Sigmoid colon (tissue), 7 donors: ENCODE results near the gene MID1. TPM values are rescaled to one million over a fixed set of nuclear protein-coding genes. Genes with fewer than 3 reads are reported as not detected.

ENCODE experiments used
- DNase-seq: peaks from one replicate; pipeline ENCODE4 v3.0.0-alpha.2; 2019
- H3K27ac ChIP-seq, 4 donors: fragments of 200-600 bp; sonication (generic); one replicate each; pipeline ENCODE4 v1.5.1; 2016 to 2019; ENCODE audit warnings: mild to moderate bottlenecking in 1 of 4
- H3K27me3 ChIP-seq, 3 donors: fragments of 200-600 bp; sonication (generic); one replicate each; pipeline ENCODE4 v1.5.1; 2019; ENCODE audit warnings: mild to moderate bottlenecking in 1 of 3
- H3K36me3 ChIP-seq, 4 donors: fragments of 200-600 bp; sonication (generic); one replicate each; pipeline ENCODE4 v1.5.1; 2016 to 2019
- H3K4me1 ChIP-seq, 4 donors: fragments of 200-600 bp; sonication (generic); one replicate each; pipeline ENCODE4 v1.5.1; 2017 to 2019
- H3K4me3 ChIP-seq, 4 donors: fragments of 200-600 bp; sonication (generic); one replicate each; pipeline ENCODE4 v1.5.1; 2017 to 2019; ENCODE audit warnings: mild to moderate bottlenecking in 2 of 4, moderate library complexity in 1 of 4
- H3K9me3 ChIP-seq, 4 donors: fragments of 200-600 bp in 3 of 4; sonication (generic) in 3 of 4; one replicate each; pipeline versions ENCODE4 v1.5.1 to v1.6.1; 2013 to 2019
- CTCF ChIP-seq, 4 experiments: fragments of 450-650 bp in 3 of 4; fragments of 200-600 bp in 1 of 4; IDR thresholded peaks; one replicate each; pipeline ENCODE4 v1.5.1; 2016 to 2019; ENCODE audit warnings: antibody characterized with exemption in 4 of 4, mild to moderate bottlenecking in 3 of 4, moderate library complexity in 2 of 4
- EP300 ChIP-seq, 4 donors: sonication (generic); formaldehyde crosslinking; IDR thresholded peaks; one replicate each; pipeline ENCODE4 v1.6.1; 2017; ENCODE audit warnings: antibody characterized with exemption in 4 of 4
- POLR2A ChIP-seq, 2 donors: fragments of 450-650 bp; IDR thresholded peaks; one replicate each; pipeline ENCODE4 v1.6.1; 2016; ENCODE audit warnings: antibody characterized with exemption in 2 of 2, mild to moderate bottlenecking in 2 of 2, moderate library complexity in 2 of 2
- POLR2AphosphoS5 ChIP-seq, 4 donors: sonication (generic); formaldehyde crosslinking; IDR thresholded peaks; one replicate each; pipeline ENCODE4 v1.6.1; 2017; ENCODE audit warnings: antibody characterized with exemption in 4 of 4
- WGBS, 2 donors: extraction: QIAGEN DNeasy Blood & Tissue Kit; methylation state at CpG; one replicate each; pipeline ENCODE4 v1.1.7; 2013; 5-methylcytosine and 5-hydroxymethylcytosine counted together
- intact Hi-C: fragments of 100-400 bp; cut with DNase I; formaldehyde crosslinking; loops from one replicate; pipeline ENCODE4 v1.15.1; 2023
- polyA plus RNA-seq, 3 donors: library from polyadenylated mRNA; stranded (reverse); fragments of 200-250 nt; gene quantifications; one replicate each; pipeline ENCODE4 v1.2.3, GENCODE V29; 2013
- total RNA-seq, 4 donors: library from RNA; depleted of rRNA; stranded (reverse); fragments of >200 nt; gene quantifications; one replicate each; pipeline ENCODE4 v1.1.0, GENCODE V29; 2016
- donor health status: healthy with polysubstance abuse.
- donor health status: Bipolar disorder and iron deficiency.
- donor health status: healthy.

MID1 gene
- total and polyA plus RNA-seq, 7 donors, result 3.2 to 77.5 (median 34.6) TPM

GRCh38 chrX:10656214-10656613 lies 35.8 kb upstream of the MID1 start:
- no peak for DNase-seq
- Histone ChIP-seq H3K27ac (no peak overlapping the region), H3K4me1 (no peaks in the 10 kb centered on the region), H3K9me3 (no peaks in the 10 kb centered on the region), H3K4me3 (no peak overlapping the region), H3K27me3 (no peaks in the 10 kb centered on the region), H3K36me3 (no peaks in the 10 kb centered on the region)
- intact Hi-C loops, result no loop called here
- TF ChIP-seq POLR2A (IDR thresholded peaks at IDR 0.05), result no peak
- no peak for TF ChIP-seq EP300 (IDR thresholded peaks at IDR 0.05)
- TF ChIP-seq CTCF (IDR thresholded peaks at IDR 0.05), result no peak
- 5 to 50% methylated on average over 1 of the region's 1 CpG for WGBS, 2 donors

- 73 to 77% methylated on average over 3 of the region's 3 CpGs for WGBS, 2 donors
- TF ChIP-seq EP300 (IDR thresholded peaks at IDR 0.05) (no peak), CTCF (IDR thresholded peaks at IDR 0.05) (no peak), POLR2AphosphoS5 (IDR thresholded peaks at IDR 0.05) (no peak), POLR2A (IDR thresholded peaks at IDR 0.05) (no peak)
- no peaks in the 10 kb centered on the region for H3K9me3 ChIP-seq
- DNase-seq, result no peak
- no peaks in the 10 kb centered on the region for H3K36me3 ChIP-seq
- H3K4me1 ChIP-seq, result no peaks in the 10 kb centered on the region
- H3K27me3 ChIP-seq, result no peaks in the 10 kb centered on the region
- H3K4me3 ChIP-seq, result no peak overlapping the region
- H3K27ac ChIP-seq, result no peak overlapping the region
- intact Hi-C loops, result no loop called here
Observed at GRCh38 chrX:10654960-10655359, 34.6 kb upstream of the MID1 start.

- 89 to 95% methylated on average over 2 of the region's 2 CpGs for WGBS, 2 donors
- intact Hi-C loops, result no loop called here
- no peak for DNase-seq
- H3K4me1 ChIP-seq, result no peaks in the 10 kb centered on the region
- no peaks in the 10 kb centered on the region for H3K9me3 ChIP-seq
- no peaks in the 10 kb centered on the region for H3K36me3 ChIP-seq
- H3K27me3 ChIP-seq, result no peaks in the 10 kb centered on the region
- no peak overlapping the region for H3K4me3 ChIP-seq
- TF ChIP-seq POLR2A (IDR thresholded peaks at IDR 0.05), result no peak
- TF ChIP-seq POLR2AphosphoS5 (IDR thresholded peaks at IDR 0.05), result no peak
- TF ChIP-seq CTCF (IDR thresholded peaks at IDR 0.05), result no peak
- no peak for TF ChIP-seq EP300 (IDR thresholded peaks at IDR 0.05)
- no peak overlapping the region for H3K27ac ChIP-seq
Observed at GRCh38 chrX:10653302-10653701, 32.9 kb upstream of the MID1 start.

GRCh38 chrX:10649265-10649664 lies 28.9 kb upstream of the MID1 start:
- no peaks in the 10 kb centered on the region for H3K9me3 ChIP-seq
- no peaks in the 10 kb centered on the region for H3K36me3 ChIP-seq
- H3K27me3 ChIP-seq, result no peaks in the 10 kb centered on the region
- no peaks in the 10 kb centered on the region for H3K4me1 ChIP-seq
- H3K27ac ChIP-seq, result no peak overlapping the region
- TF ChIP-seq EP300 (IDR thresholded peaks at IDR 0.05) (no peak), POLR2A (IDR thresholded peaks at IDR 0.05) (no peak), CTCF (IDR thresholded peaks at IDR 0.05) (no peak), POLR2AphosphoS5 (IDR thresholded peaks at IDR 0.05) (no peak)
- WGBS, 2 donors, result 89 to 91% methylated on average over 4 of the region's 4 CpGs
- no peak for DNase-seq
- H3K4me3 ChIP-seq, result no peak overlapping the region
- intact Hi-C loops, result no loop called here

GRCh38 chrX:10648614-10649013 lies 28.2 kb upstream of the MID1 start:
- no peaks in the 10 kb centered on the region for H3K27me3 ChIP-seq
- no peaks in the 10 kb centered on the region for H3K4me1 ChIP-seq
- no peak for DNase-seq
- H3K4me3 ChIP-seq, result no peak overlapping the region
- TF ChIP-seq POLR2AphosphoS5 (IDR thresholded peaks at IDR 0.05) (peak; percentile 23 to 59 (median 40)), POLR2A (IDR thresholded peaks at IDR 0.05) (no peak)
- intact Hi-C loops, result no loop called here
- 73 to 74% methylated on average over 3 of the region's 3 CpGs for WGBS, 2 donors
- H3K9me3 ChIP-seq, result no peaks in the 10 kb centered on the region
- no peak overlapping the region for H3K27ac ChIP-seq
- H3K36me3 ChIP-seq, result no peaks in the 10 kb centered on the region
